NCI-H526 (cell line): ENCODE results near the gene CGB8.

Experiments
- DNase-seq, 2 experiments: peaks; one replicate each; lab custom pipeline; 2025; lab: John Stamatoyannopoulos, UW

CGB8 gene

GRCh38 chr19:49006905-49007304, 42.0 kb downstream of the CGB8 start:
- DNase-seq = no peak

DNA sequence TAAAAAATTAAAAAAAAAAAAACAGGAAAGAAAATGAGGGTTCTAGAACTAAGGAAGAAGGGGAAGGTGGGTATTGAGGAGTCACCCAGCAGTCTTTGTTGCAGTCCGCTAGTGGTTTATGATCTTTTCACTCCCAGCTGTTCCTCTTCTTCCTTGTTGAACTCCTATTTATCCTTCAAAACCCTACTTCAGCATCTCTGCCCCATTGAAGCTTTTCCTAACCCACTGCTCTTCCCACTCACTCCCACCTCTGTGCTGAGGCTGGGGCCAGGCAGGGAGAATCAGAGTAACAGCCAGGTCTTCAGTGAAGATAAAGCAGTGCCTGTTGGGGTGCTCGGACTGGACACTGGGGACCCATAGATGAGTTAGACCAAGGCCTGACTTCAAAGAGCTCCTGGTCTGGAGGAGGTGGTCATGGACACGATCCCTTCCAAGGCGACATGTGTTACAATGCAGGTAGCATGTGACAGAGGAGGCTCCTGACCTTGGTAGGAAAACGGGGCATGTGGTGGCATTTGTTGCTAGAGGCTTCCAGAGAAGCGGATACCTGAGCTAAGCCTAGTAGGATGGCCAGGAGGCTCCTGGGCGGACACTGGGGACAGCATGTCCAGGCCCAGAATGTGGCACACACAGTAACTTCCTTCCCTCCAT, 43.8 kb downstream of the CGB8 start:
- no peak for DNase-seq

- DNase-seq = no peak
Measured at GRCh38 chr19:49004133-49004532, 44.8 kb downstream of the CGB8 start.

GRCh38 chr19:48999481-49000325, 49.2 kb downstream of the CGB8 start:
- DNase-seq = peak in 1 of 2 experiments; percentile 78

GRCh38 chr19:48997972-48998371, 50.9 kb downstream of the CGB8 start:
- DNase-seq = peak in 1 of 2 experiments; percentile 70
